Brain microvascular endothelial cell (primary cell): ENCODE results near the gene DLGAP1.

Source experiments
- DNase-seq: peaks from one replicate; pipeline ENCODE4 v3.0.0-alpha.2; 2020
- H3K27ac ChIP-seq: fragments of 250-450 bp; sonication (Bioruptor Pico); 2 replicates; pipeline ENCODE4 v1.5.1; 2020; ENCODE audit warnings: mild to moderate bottlenecking, moderate library complexity
- H3K27me3 ChIP-seq: fragments of 250-450 bp; sonication (Bioruptor Pico); replicated peaks from 2 replicates; pipeline ENCODE4 v1.5.1; 2020; ENCODE audit warnings: mild to moderate bottlenecking
- H3K36me3 ChIP-seq: fragments of 250-450 bp; sonication (Bioruptor Pico); replicated peaks from 2 replicates; pipeline ENCODE4 v1.5.1; 2020; ENCODE audit warnings: mild to moderate bottlenecking
- H3K4me3 ChIP-seq: 2 replicates; pipeline ENCODE4 v1.5.1; 2011; ENCODE audit warnings: low read depth, mild to moderate bottlenecking, control low read depth, low read length, moderate library complexity
- CTCF ChIP-seq: IDR thresholded peaks from 2 replicates; pipeline ENCODE4 v1.5.1; 2011; ENCODE audit warnings: low read depth, mild to moderate bottlenecking, moderate library complexity, low read length, control low read depth, inconsistent platforms; ENCODE audit errors: missing control alignments
- in situ Hi-C: cut with HindIII; loops from 2 replicates; pipeline ENCODE4 v1.10.0; 2017; ENCODE audit warnings: low sequenced_read_pairs, low pct_ligation_motif_present

Gene DLGAP1

GRCh38 chr18:3455090-3455635 lies 999.9 kb downstream of the DLGAP1 start:
- Histone ChIP-seq H3K27ac (peak overlapping the region; percentile 99), H3K4me3 (no peak overlapping the region), H3K36me3 (peaks cover 24% of the 10 kb centered on the region), H3K27me3 (no peaks in the 10 kb centered on the region)
- in situ Hi-C loops = no loop called here
- TF ChIP-seq CTCF = no peak
- DNase-seq = no peak

GRCh38 chr18:3454365-3455089 lies 1000.6 kb downstream of the DLGAP1 start:
- Histone ChIP-seq H3K27me3 (no peaks in the 10 kb centered on the region), H3K27ac (peak overlapping the region; percentile 99), H3K4me3 (peak overlapping the region; percentile 41), H3K36me3 (peaks cover 24% of the 10 kb centered on the region)
- in situ Hi-C loops = no loop called here
- peak; percentile 74 for TF ChIP-seq CTCF
- DNase-seq = peak; percentile 50

- peak; percentile 89 for DNase-seq
Observed at GRCh38 chr18:3453540-3454364, 1001.4 kb downstream of the DLGAP1 start.

GRCh38 chr18:3452750-3453539 lies 1002.2 kb downstream of the DLGAP1 start:
- in situ Hi-C loops = no loop called here
- Histone ChIP-seq H3K27me3 (no peaks in the 10 kb centered on the region), H3K36me3 (peaks cover 17% of the 10 kb centered on the region), H3K4me3 (peak overlapping the region; percentile 93), H3K27ac (peak overlapping the region; percentile 99)
- DNase-seq = no peak
- no peak for TF ChIP-seq CTCF

More at GRCh38 chr18:3453540-3454364, 1001.4 kb downstream of the DLGAP1 start:
- in situ Hi-C loops = no loop called here
- no peak for TF ChIP-seq CTCF
- Histone ChIP-seq H3K36me3 (peaks cover 22% of the 10 kb centered on the region), H3K27ac (peak overlapping the region; percentile 99), H3K27me3 (no peaks in the 10 kb centered on the region), H3K4me3 (peak overlapping the region; percentile 93)

- peak; percentile 48 for DNase-seq
- H3K27ac ChIP-seq = peak overlapping the region; percentile 99
- H3K4me3 ChIP-seq = peak overlapping the region; percentile 93
- H3K27me3 ChIP-seq = no peaks in the 10 kb centered on the region
- peaks cover 11% of the 10 kb centered on the region for H3K36me3 ChIP-seq
- in situ Hi-C loops = no loop called here
- TF ChIP-seq CTCF = peak; percentile 16
Observed at GRCh38 chr18:3451989-3452749, 1002.9 kb downstream of the DLGAP1 start.
